ENCODE results near the gene CMSS1. TPM values are rescaled to one million over a fixed set of nuclear protein-coding genes. Genes with fewer than 3 reads are reported as not detected.

Gene CMSS1
- total RNA-seq, 1 experiment from 2014 or later, result 64.1 TPM

GRCh38 chr3:100104817-100105413 lies 287.3 kb downstream of the CMSS1 start:
- no TSS peak for BruUV-seq (replicated peaks)

GRCh38 chr3:100105501-100105900 lies 287.8 kb downstream of the CMSS1 start:
- no peaks in the 10 kb centered on the region for H3K4me1 ChIP-seq (ENCODE audit: control insufficient read depth in 1 of 2, insufficient read depth in 2 of 2, low read length in 2 of 2)
- BruUV-seq (replicated peaks), result no TSS peak

More at GRCh38 chr3:100104817-100105413, 287.3 kb downstream of the CMSS1 start:
- ChIA-PET RAD21 (ENCODE audit: low non-redundant PET in 1 of 2, low total read pairs in 2 of 2, uncharacterized antibody in 2 of 2, unreplicated experiment in 2 of 2) (no interaction called here), CTCF (no interaction called here), POLR2A (no interaction called here)
- Histone ChIP-seq H3K9me3 (ENCODE audit: control insufficient read depth in 1 of 2, insufficient read depth in 1 of 2, low read depth in 1 of 2, low read length in 2 of 2) (no peaks in the 10 kb centered on the region), H3K9me2 (ENCODE audit: insufficient read depth) (no peaks in the 10 kb centered on the region), H3K79me2 (ENCODE audit: insufficient read depth, low read length) (no peaks in the 10 kb centered on the region), H3K27ac (ENCODE audit: low read depth, low read length) (no peak overlapping the region), H3K4me1 (ENCODE audit: control insufficient read depth in 1 of 2, insufficient read depth in 2 of 2, low read length in 2 of 2) (no peaks in the 10 kb centered on the region), H3K4me3 (replicated peaks in 1 of 2; ENCODE audit: low read depth in 1 of 2, low read length in 2 of 2) (no peak overlapping the region), H4K20me1 (ENCODE audit: insufficient read depth) (no peaks in the 10 kb centered on the region), H3K27me3 (ENCODE audit: insufficient read depth, low read length) (no peaks in the 10 kb centered on the region), H3K4me2 (ENCODE audit: low read length) (no peak overlapping the region), H3K36me3 (ENCODE audit: control insufficient read depth in 1 of 2, insufficient read depth in 2 of 2, low read length in 2 of 2) (no peaks in the 10 kb centered on the region), H3K9ac (ENCODE audit: low read length) (no peak overlapping the region), H2AFZ (ENCODE audit: low read depth, low read length, poor library complexity, severe bottlenecking) (no peak overlapping the region)
- ATAC-seq (no peak), DNase-seq (ENCODE audit: low read depth, low spot score) (no peak)
- intact Hi-C loops (cut with micrococcal nuclease), result no loop called here
- no peak for TF ChIP-seq MAX (IDR thresholded peaks at IDR 0.05)
- no peak for TF ChIP-seq SP1 (IDR thresholded peaks at IDR 0.05; ENCODE audit: low read depth)
- no peak for TF ChIP-seq SIN3A (IDR thresholded peaks at IDR 0.05; ENCODE audit: low read depth)
- no peak for TF ChIP-seq ATF3 (IDR thresholded peaks at IDR 0.05)
- no peak for TF ChIP-seq POLR2AphosphoS5 (IDR thresholded peaks at IDR 0.05; ENCODE audit: low read depth, low read length)
- no peak for TF ChIP-seq TCF7L2 (IDR thresholded peaks at IDR 0.05; ENCODE audit: borderline replicate concordance, extremely low read depth, insufficient read depth, insufficient read length)
- TF ChIP-seq EGR1 (IDR thresholded peaks at IDR 0.05; ENCODE audit: low read depth), result no peak
- TF ChIP-seq CEBPB (IDR thresholded peaks at IDR 0.05; ENCODE audit: low read depth), result no peak

More at GRCh38 chr3:100105501-100105900, 287.8 kb downstream of the CMSS1 start:
- ChIA-PET CTCF (no interaction called here), RAD21 (ENCODE audit: low non-redundant PET in 1 of 2, low total read pairs in 2 of 2, uncharacterized antibody in 2 of 2, unreplicated experiment in 2 of 2) (no interaction called here), POLR2A (no interaction called here)
- no peaks in the 10 kb centered on the region for H3K36me3 ChIP-seq (ENCODE audit: control insufficient read depth in 1 of 2, insufficient read depth in 2 of 2, low read length in 2 of 2)
- H2AFZ ChIP-seq (ENCODE audit: low read depth, low read length, poor library complexity, severe bottlenecking), result no peak overlapping the region
- H3K9ac ChIP-seq (ENCODE audit: low read length), result no peak overlapping the region
- intact Hi-C loops (cut with micrococcal nuclease), result no loop called here
- H4K20me1 ChIP-seq (ENCODE audit: insufficient read depth), result no peaks in the 10 kb centered on the region
- H3K9me3 ChIP-seq (ENCODE audit: control insufficient read depth in 1 of 2, insufficient read depth in 1 of 2, low read depth in 1 of 2, low read length in 2 of 2), result no peaks in the 10 kb centered on the region
- no peak for DNase-seq (ENCODE audit: low read depth, low spot score)
- TF ChIP-seq MAX (IDR thresholded peaks at IDR 0.05) (no peak), POLR2AphosphoS5 (IDR thresholded peaks at IDR 0.05; ENCODE audit: low read depth, low read length) (no peak), SP1 (IDR thresholded peaks at IDR 0.05; ENCODE audit: low read depth) (no peak)
- TF ChIP-seq, protein P1, sequence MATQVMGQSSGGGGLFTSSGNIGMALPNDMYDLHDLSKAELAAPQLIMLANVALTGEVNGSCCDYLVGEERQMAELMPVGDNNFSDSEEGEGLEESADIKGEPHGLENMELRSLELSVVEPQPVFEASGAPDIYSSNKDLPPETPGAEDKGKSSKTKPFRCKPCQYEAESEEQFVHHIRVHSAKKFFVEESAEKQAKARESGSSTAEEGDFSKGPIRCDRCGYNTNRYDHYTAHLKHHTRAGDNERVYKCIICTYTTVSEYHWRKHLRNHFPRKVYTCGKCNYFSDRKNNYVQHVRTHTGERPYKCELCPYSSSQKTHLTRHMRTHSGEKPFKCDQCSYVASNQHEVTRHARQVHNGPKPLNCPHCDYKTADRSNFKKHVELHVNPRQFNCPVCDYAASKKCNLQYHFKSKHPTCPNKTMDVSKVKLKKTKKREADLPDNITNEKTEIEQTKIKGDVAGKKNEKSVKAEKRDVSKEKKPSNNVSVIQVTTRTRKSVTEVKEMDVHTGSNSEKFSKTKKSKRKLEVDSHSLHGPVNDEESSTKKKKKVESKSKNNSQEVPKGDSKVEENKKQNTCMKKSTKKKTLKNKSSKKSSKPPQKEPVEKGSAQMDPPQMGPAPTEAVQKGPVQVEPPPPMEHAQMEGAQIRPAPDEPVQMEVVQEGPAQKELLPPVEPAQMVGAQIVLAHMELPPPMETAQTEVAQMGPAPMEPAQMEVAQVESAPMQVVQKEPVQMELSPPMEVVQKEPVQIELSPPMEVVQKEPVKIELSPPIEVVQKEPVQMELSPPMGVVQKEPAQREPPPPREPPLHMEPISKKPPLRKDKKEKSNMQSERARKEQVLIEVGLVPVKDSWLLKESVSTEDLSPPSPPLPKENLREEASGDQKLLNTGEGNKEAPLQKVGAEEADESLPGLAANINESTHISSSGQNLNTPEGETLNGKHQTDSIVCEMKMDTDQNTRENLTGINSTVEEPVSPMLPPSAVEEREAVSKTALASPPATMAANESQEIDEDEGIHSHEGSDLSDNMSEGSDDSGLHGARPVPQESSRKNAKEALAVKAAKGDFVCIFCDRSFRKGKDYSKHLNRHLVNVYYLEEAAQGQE (IDR thresholded peaks at IDR 0.05; ENCODE audit: low read depth), result no peak
- ATAC-seq, result no peak
- no peaks in the 10 kb centered on the region for H3K9me2 ChIP-seq (ENCODE audit: insufficient read depth)
- no peak overlapping the region for H3K4me2 ChIP-seq (ENCODE audit: low read length)
- no peak overlapping the region for H3K4me3 ChIP-seq (replicated peaks in 1 of 2; ENCODE audit: low read depth in 1 of 2, low read length in 2 of 2)
- no peaks in the 10 kb centered on the region for H3K79me2 ChIP-seq (ENCODE audit: insufficient read depth, low read length)
- H3K27me3 ChIP-seq (ENCODE audit: insufficient read depth, low read length), result no peaks in the 10 kb centered on the region
- no peak overlapping the region for H3K27ac ChIP-seq (ENCODE audit: low read depth, low read length)
